Testis (tissue), 3 donors: Measurements from ENCODE around the gene FBXL15. TPM values are rescaled to one million over a fixed set of nuclear protein-coding genes. Genes with fewer than 3 reads are reported as not detected.

ENCODE experiments used
- DNase-seq: peaks from one replicate; pipeline ENCODE4 v3.0.0-alpha.2; 2019
- H3K27ac ChIP-seq, 2 donors: fragments of 200-600 bp; sonication (generic); one replicate each; pipeline ENCODE4 v1.5.1; 2019
- H3K27me3 ChIP-seq: fragments of 200-600 bp; sonication (generic); one replicate; pipeline ENCODE4 v1.5.1; 2019
- H3K36me3 ChIP-seq: fragments of 200-600 bp; sonication (generic); one replicate; pipeline ENCODE4 v1.5.1; 2017; ENCODE audit warnings: low read depth; ENCODE audit errors: missing control alignments
- H3K4me1 ChIP-seq: fragments of 200-600 bp; sonication (generic); one replicate; pipeline ENCODE4 v1.5.1; 2019
- H3K4me3 ChIP-seq, 2 donors: fragments of 200-600 bp; sonication (generic); one replicate each; pipeline ENCODE4 v1.5.1; 2017 to 2019
- H3K9me3 ChIP-seq: fragments of 200-600 bp; sonication (generic); one replicate; pipeline ENCODE4 v1.5.1; 2017
- CTCF ChIP-seq, 3 experiments: fragments of 450-650 bp in 2 of 3; fragments of 200-600 bp in 1 of 3; sonication (generic) in 1 of 3; IDR thresholded peaks; one replicate each; pipeline ENCODE4 v1.5.1; 2016 to 2019; ENCODE audit warnings: antibody characterized with exemption in 3 of 3, mild to moderate bottlenecking in 2 of 3, moderate library complexity in 1 of 3
- POLR2A ChIP-seq: fragments of 450-650 bp; IDR thresholded peaks from one replicate; pipeline ENCODE4 v1.6.1; 2017; ENCODE audit warnings: antibody characterized with exemption, mild to moderate bottlenecking, moderate library complexity
- WGBS, 2 donors: methylation state at CpG; one replicate each; pipeline ENCODE4 v1.1.5; 2018; 5-methylcytosine and 5-hydroxymethylcytosine counted together
- intact Hi-C: fragments of 100-400 bp; cut with DNase I; formaldehyde crosslinking; loops from one replicate; pipeline ENCODE4 v1.15.1; 2023; ENCODE audit warnings: low total_unique reads
- polyA plus RNA-seq: library from polyadenylated mRNA; stranded (reverse); fragments of 350-450 nt; fragmentation: Illumina TruSeq; extraction: RNeasy Lipid Tissue Mini Kit (QIAGEN cat#74804); gene quantifications from one replicate; pipeline ENCODE4 v1.2.3, GENCODE V29; 2014; ENCODE audit warnings: low read depth, low replicate concordance; ENCODE audit not compliant: insufficient read depth
- total RNA-seq, 2 donors: library from RNA; depleted of rRNA; stranded (reverse); fragments of >200 nt; gene quantifications; one replicate each; pipeline ENCODE4 v1.2.3, GENCODE V29; 2016

FBXL15 gene
- total and polyA plus RNA-seq, 3 donors from 2014 or later, result 9.2 to 32.2 (median 28.9) TPM

GRCh38 chr10:102402512-102402896 is 18.1 kb upstream of the FBXL15 start:
- WGBS, 2 donors, result 77 to 92% methylated on average over 5 of the region's 5 CpGs
- no peak for DNase-seq
- Histone ChIP-seq H3K36me3 (no peaks in the 10 kb centered on the region), H3K27ac (no peak overlapping the region), H3K4me3 (no peak overlapping the region), H3K9me3 (no peaks in the 10 kb centered on the region), H3K27me3 (no peaks in the 10 kb centered on the region), H3K4me1 (peaks cover 8% of the 10 kb centered on the region)
- TF ChIP-seq CTCF (IDR thresholded peaks at IDR 0.05), result no peak
- no peak for TF ChIP-seq POLR2A
- intact Hi-C loops, result no loop called here

- no peak overlapping the region for H3K27ac ChIP-seq
- TF ChIP-seq CTCF (IDR thresholded peaks at IDR 0.05), result no peak
- no peak for TF ChIP-seq POLR2A
- intact Hi-C loops, result no loop called here
- no peaks in the 10 kb centered on the region for H3K27me3 ChIP-seq
- H3K9me3 ChIP-seq, result no peaks in the 10 kb centered on the region
- no peak overlapping the region for H3K4me3 ChIP-seq
- DNase-seq, result no peak
- 87% methylated on average over 12 of the region's 13 CpGs; no CpG with 5 or more reads in 1 of the 2 donors for WGBS, 2 donors
- peaks cover 9% of the 10 kb centered on the region for H3K4me1 ChIP-seq
- no peaks in the 10 kb centered on the region for H3K36me3 ChIP-seq
Measured at GRCh38 chr10:102403115-102403514, 17.5 kb upstream of the FBXL15 start.

- WGBS, 2 donors, result 90 to 92% methylated on average over 14 to 17 of the region's 17 CpGs
- intact Hi-C loops, result no loop called here
- Histone ChIP-seq H3K27me3 (no peaks in the 10 kb centered on the region), H3K4me3 (no peak overlapping the region), H3K4me1 (peaks cover 13% of the 10 kb centered on the region), H3K36me3 (no peaks in the 10 kb centered on the region), H3K9me3 (no peaks in the 10 kb centered on the region), H3K27ac (no peak overlapping the region)
- no peak for DNase-seq
- TF ChIP-seq POLR2A, result no peak
- no peak for TF ChIP-seq CTCF (IDR thresholded peaks at IDR 0.05)
Measured at GRCh38 chr10:102404361-102405107, 16.1 kb upstream of the FBXL15 start.

GRCh38 chr10:102405108-102405571 is 15.5 kb upstream of the FBXL15 start:
- no peak overlapping the region for H3K27ac ChIP-seq
- intact Hi-C loops, result no loop called here

More at GRCh38 chr10:102405108-102405571, 15.5 kb upstream of the FBXL15 start:
- H3K4me1 ChIP-seq, result peaks cover 10% of the 10 kb centered on the region
- TF ChIP-seq CTCF (IDR thresholded peaks at IDR 0.05) (no peak), POLR2A (no peak)
- 77 to 79% methylated on average over 12 to 19 of the region's 19 CpGs for WGBS, 2 donors
- DNase-seq, result no peak
- no peaks in the 10 kb centered on the region for H3K9me3 ChIP-seq
- no peaks in the 10 kb centered on the region for H3K36me3 ChIP-seq
- H3K4me3 ChIP-seq, result no peak overlapping the region
- H3K27me3 ChIP-seq, result no peaks in the 10 kb centered on the region
